ENCODE measurements around the gene SERP2. TPM values are rescaled to one million over a fixed set of nuclear protein-coding genes. Genes with fewer than 3 reads are reported as not detected.

Gene SERP2
- total and polyA plus RNA-seq, 10 of the 15 experiments (the other 5 are each of a cell fraction or from before 2014, with no cell fraction given) = not detected

GRCh38 chr13:44433863-44434765 lies 60.5 kb downstream of the SERP2 start:
- ChIA-PET POLR2A (interaction anchor here (0.6 kb wide), 1 partner anchor 512 kb away, joined by 3 read pairs; no protein-coding TSS in a partner anchor), CTCF (interaction anchor here (0.8 kb wide), 1 partner anchor 192 kb away, joined by 3 read pairs; no protein-coding TSS in a partner anchor), RAD21 (ENCODE audit: unreplicated experiment) (no interaction called here), SMC1A (ENCODE audit: uncharacterized antibody, unreplicated experiment) (interaction anchor here (1.0 to 2.3 kb wide), 4 partner anchors 16 to 560 kb away, joined by 3 to 8 read pairs (median 4); no protein-coding TSS in a partner anchor)
- H3K79me2 ChIP-seq (ENCODE audit: control insufficient read depth, insufficient read depth, low read length) = no peaks in the 10 kb centered on the region
- no peak for FAIRE-seq
- BruUV-seq (replicated peaks) = no TSS peak
- DNase-seq (ENCODE audit: low read depth, low spot score) = no peak
- H3K4me1 ChIP-seq (ENCODE audit: control insufficient read depth, insufficient read depth, low read length) = peaks cover 5% of the 10 kb centered on the region
- H3K36me3 ChIP-seq (ENCODE audit: control insufficient read depth in 2 of 2, insufficient read depth in 2 of 2, low read length in 1 of 2) = no peaks in the 10 kb centered on the region
- 90% methylated on average over 15 of the region's 15 CpGs for WGBS (ENCODE audit: insufficient coverage, insufficient replicate concordance, low lambda C conversion rate, missing lambda C conversion rate)
- no peak overlapping the region for H2AFZ ChIP-seq (ENCODE audit: control insufficient read depth, low read depth, low read length)
- peaks cover 5 to 15% of the 10 kb centered on the region in 2 experiments for H3K27me3 ChIP-seq (replicated peaks in 1 of 2; ENCODE audit: control insufficient read depth in 2 of 2, insufficient read depth in 2 of 2, low read length in 1 of 2)
- in situ Hi-C loops (cut with MboI) = no loop called here
- H3K9ac ChIP-seq (ENCODE audit: control insufficient read depth, insufficient read depth, low read length) = no peak overlapping the region
- H3K9me3 ChIP-seq (replicated peaks; ENCODE audit: control insufficient read depth, insufficient read depth, low read length) = no peaks in the 10 kb centered on the region
- ATAC-seq = no peak
- no peaks in the 10 kb centered on the region for H4K20me1 ChIP-seq (ENCODE audit: control insufficient read depth, insufficient read depth)
- H3K27ac ChIP-seq (ENCODE audit: control insufficient read depth, insufficient read depth) = no peak overlapping the region
- no peak overlapping the region for H3K4me2 ChIP-seq (ENCODE audit: control insufficient read depth, insufficient read depth)
- no peak overlapping the region for H3K4me3 ChIP-seq
- intact Hi-C loops (cut with micrococcal nuclease; ENCODE audit: unreplicated experiment) = no loop called here
- no peak for TF ChIP-seq MTA2 (IDR thresholded peaks at IDR 0.05; ENCODE audit: low read depth)
- TF ChIP-seq TCF3 (IDR thresholded peaks at IDR 0.05; ENCODE audit: borderline replicate concordance, insufficient read depth, low read depth, low read length) = no peak
- no peak for TF ChIP-seq BMI1 (IDR thresholded peaks at IDR 0.05; ENCODE audit: borderline replicate concordance)
- TF ChIP-seq PBX3 (IDR thresholded peaks at IDR 0.05; ENCODE audit: insufficient replicate concordance, low read depth, low read length) = no peak
- TF ChIP-seq KAT2A (conservative IDR thresholded peaks at IDR 0.05; ENCODE audit: control insufficient read depth, low read depth, low read length) = no peak
- TF ChIP-seq, protein P1, sequence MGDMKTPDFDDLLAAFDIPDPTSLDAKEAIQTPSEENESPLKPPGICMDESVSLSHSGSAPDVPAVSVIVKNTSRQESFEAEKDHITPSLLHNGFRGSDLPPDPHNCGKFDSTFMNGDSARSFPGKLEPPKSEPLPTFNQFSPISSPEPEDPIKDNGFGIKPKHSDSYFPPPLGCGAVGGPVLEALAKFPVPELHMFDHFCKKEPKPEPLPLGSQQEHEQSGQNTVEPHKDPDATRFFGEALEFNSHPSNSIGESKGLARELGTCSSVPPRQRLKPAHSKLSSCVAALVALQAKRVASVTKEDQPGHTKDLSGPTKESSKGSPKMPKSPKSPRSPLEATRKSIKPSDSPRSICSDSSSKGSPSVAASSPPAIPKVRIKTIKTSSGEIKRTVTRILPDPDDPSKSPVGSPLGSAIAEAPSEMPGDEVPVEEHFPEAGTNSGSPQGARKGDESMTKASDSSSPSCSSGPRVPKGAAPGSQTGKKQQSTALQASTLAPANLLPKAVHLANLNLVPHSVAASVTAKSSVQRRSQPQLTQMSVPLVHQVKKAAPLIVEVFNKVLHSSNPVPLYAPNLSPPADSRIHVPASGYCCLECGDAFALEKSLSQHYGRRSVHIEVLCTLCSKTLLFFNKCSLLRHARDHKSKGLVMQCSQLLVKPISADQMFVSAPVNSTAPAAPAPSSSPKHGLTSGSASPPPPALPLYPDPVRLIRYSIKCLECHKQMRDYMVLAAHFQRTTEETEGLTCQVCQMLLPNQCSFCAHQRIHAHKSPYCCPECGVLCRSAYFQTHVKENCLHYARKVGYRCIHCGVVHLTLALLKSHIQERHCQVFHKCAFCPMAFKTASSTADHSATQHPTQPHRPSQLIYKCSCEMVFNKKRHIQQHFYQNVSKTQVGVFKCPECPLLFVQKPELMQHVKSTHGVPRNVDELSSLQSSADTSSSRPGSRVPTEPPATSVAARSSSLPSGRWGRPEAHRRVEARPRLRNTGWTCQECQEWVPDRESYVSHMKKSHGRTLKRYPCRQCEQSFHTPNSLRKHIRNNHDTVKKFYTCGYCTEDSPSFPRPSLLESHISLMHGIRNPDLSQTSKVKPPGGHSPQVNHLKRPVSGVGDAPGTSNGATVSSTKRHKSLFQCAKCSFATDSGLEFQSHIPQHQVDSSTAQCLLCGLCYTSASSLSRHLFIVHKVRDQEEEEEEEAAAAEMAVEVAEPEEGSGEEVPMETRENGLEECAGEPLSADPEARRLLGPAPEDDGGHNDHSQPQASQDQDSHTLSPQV (IDR thresholded peaks at IDR 0.05) = no peak
- no peak for TF ChIP-seq IRF4 (IDR thresholded peaks at IDR 0.05; ENCODE audit: low read depth, low read length)
- TF ChIP-seq MEF2B (IDR thresholded peaks at IDR 0.05; ENCODE audit: partially characterized antibody, poor library complexity, severe bottlenecking) = no peak
- TF ChIP-seq RAD21 (IDR thresholded peaks at IDR 0.05; ENCODE audit: insufficient read depth, low read depth, low read length) = no peak
- TF ChIP-seq PAX5 (IDR thresholded peaks at IDR 0.05; ENCODE audit: borderline replicate concordance, low read depth, low read length) = no peak
- no peak for TF ChIP-seq SUZ12 (IDR thresholded peaks at IDR 0.05; ENCODE audit: unreplicated experiment)
- no peak for TF ChIP-seq CHD1 (IDR thresholded peaks at IDR 0.05; ENCODE audit: low read depth, low read length)
- TF ChIP-seq SP1 (IDR thresholded peaks at IDR 0.05; ENCODE audit: low read depth, low read length) = no peak
- no peak for TF ChIP-seq JUNB (IDR thresholded peaks at IDR 0.05)
- no peak for TF ChIP-seq STAT3 (IDR thresholded peaks at IDR 0.05; ENCODE audit: low read depth, low read length)
- no peak for TF ChIP-seq SRF (IDR thresholded peaks at IDR 0.05; ENCODE audit: low read depth in 2 of 2, low read length in 2 of 2)

All from GM12878 (cell line).